ENCODE measurements around the gene DHX38. TPM values are rescaled to one million over a fixed set of nuclear protein-coding genes. Genes with fewer than 3 reads are reported as not detected.

DHX38 gene
- total and polyA plus RNA-seq, 2 of the 13 experiments (the other 11 are each of a cell fraction or from before 2014, with no cell fraction given) = 54.4 to 85.9 TPM

DNA sequence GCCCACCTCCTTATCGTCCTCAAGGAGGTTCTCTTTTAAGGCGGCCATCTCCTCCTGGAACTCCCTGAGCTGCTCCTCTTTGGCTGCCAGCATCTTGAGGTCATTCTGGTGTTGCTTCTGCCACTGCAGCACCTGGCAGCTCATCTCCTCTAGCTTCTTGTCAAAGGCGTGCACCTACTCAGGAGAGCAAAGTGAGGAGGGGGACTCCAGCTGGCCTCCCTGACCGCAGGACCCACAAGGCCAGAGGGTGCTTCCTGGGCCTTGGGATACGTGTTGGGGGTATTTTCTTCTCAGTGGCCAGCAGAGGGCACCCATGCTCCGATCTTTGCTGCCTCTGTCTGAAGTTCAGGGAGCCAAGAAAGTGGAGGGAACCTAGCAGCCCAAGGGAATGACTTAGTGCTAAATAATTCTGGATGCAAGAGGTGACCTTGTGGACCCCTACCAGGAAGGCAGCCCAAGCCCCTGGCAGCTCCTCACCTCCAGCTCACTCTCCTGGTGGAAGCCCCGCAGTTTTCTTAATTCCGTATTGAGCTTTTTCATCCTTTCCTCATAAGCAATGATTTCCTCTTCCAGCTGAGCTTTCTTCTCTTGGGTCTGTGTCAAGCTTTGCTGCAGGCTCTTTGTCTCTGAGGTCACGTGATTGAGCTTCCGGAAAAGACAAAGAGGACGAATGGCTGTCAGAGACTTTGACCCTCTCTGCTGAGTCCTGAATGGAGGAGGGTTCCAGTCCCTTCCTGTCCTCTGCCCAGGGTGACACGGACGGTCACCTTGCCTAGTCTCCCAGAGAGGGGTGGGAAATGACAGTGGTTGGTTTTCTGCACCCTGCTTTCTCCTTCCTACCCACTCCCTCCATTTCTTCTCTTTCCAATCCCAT is 31.4 kb downstream of the DHX38 start (continued):
- TF ChIP-seq, protein P1, sequence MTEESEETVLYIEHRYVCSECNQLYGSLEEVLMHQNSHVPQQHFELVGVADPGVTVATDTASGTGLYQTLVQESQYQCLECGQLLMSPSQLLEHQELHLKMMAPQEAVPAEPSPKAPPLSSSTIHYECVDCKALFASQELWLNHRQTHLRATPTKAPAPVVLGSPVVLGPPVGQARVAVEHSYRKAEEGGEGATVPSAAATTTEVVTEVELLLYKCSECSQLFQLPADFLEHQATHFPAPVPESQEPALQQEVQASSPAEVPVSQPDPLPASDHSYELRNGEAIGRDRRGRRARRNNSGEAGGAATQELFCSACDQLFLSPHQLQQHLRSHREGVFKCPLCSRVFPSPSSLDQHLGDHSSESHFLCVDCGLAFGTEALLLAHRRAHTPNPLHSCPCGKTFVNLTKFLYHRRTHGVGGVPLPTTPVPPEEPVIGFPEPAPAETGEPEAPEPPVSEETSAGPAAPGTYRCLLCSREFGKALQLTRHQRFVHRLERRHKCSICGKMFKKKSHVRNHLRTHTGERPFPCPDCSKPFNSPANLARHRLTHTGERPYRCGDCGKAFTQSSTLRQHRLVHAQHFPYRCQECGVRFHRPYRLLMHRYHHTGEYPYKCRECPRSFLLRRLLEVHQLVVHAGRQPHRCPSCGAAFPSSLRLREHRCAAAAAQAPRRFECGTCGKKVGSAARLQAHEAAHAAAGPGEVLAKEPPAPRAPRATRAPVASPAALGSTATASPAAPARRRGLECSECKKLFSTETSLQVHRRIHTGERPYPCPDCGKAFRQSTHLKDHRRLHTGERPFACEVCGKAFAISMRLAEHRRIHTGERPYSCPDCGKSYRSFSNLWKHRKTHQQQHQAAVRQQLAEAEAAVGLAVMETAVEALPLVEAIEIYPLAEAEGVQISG (CRISPR knock-in tag; IDR thresholded peaks at IDR 0.05) = peak; percentile 57
- TF ChIP-seq, protein P2, sequence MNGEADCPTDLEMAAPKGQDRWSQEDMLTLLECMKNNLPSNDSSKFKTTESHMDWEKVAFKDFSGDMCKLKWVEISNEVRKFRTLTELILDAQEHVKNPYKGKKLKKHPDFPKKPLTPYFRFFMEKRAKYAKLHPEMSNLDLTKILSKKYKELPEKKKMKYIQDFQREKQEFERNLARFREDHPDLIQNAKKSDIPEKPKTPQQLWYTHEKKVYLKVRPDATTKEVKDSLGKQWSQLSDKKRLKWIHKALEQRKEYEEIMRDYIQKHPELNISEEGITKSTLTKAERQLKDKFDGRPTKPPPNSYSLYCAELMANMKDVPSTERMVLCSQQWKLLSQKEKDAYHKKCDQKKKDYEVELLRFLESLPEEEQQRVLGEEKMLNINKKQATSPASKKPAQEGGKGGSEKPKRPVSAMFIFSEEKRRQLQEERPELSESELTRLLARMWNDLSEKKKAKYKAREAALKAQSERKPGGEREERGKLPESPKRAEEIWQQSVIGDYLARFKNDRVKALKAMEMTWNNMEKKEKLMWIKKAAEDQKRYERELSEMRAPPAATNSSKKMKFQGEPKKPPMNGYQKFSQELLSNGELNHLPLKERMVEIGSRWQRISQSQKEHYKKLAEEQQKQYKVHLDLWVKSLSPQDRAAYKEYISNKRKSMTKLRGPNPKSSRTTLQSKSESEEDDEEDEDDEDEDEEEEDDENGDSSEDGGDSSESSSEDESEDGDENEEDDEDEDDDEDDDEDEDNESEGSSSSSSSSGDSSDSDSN (CRISPR knock-in tag; IDR thresholded peaks at IDR 0.05) = peak; percentile 13; the same call in 1 of the 2 replicates
- TF ChIP-seq GZF1 (CRISPR knock-in tag; IDR thresholded peaks at IDR 0.05) = no peak
- no peak for TF ChIP-seq ZNF724P (CRISPR knock-in tag; IDR thresholded peaks at IDR 0.05; ENCODE audit: borderline replicate concordance)
- TF ChIP-seq ZBTB21 (CRISPR knock-in tag; IDR thresholded peaks at IDR 0.05) = no peak
- TF ChIP-seq, protein P3, sequence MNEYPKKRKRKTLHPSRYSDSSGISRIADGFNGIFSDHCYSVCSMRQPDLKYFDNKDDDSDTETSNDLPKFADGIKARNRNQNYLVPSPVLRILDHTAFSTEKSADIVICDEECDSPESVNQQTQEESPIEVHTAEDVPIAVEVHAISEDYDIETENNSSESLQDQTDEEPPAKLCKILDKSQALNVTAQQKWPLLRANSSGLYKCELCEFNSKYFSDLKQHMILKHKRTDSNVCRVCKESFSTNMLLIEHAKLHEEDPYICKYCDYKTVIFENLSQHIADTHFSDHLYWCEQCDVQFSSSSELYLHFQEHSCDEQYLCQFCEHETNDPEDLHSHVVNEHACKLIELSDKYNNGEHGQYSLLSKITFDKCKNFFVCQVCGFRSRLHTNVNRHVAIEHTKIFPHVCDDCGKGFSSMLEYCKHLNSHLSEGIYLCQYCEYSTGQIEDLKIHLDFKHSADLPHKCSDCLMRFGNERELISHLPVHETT (CRISPR knock-in tag; conservative IDR thresholded peaks at IDR 0.05) = no peak
- TF ChIP-seq, protein P4, sequence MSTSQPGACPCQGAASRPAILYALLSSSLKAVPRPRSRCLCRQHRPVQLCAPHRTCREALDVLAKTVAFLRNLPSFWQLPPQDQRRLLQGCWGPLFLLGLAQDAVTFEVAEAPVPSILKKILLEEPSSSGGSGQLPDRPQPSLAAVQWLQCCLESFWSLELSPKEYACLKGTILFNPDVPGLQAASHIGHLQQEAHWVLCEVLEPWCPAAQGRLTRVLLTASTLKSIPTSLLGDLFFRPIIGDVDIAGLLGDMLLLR (CRISPR knock-in tag; IDR thresholded peaks at IDR 0.05) = peak; percentile 46; the same call in 1 of the 2 replicates
- TF ChIP-seq, protein P5, sequence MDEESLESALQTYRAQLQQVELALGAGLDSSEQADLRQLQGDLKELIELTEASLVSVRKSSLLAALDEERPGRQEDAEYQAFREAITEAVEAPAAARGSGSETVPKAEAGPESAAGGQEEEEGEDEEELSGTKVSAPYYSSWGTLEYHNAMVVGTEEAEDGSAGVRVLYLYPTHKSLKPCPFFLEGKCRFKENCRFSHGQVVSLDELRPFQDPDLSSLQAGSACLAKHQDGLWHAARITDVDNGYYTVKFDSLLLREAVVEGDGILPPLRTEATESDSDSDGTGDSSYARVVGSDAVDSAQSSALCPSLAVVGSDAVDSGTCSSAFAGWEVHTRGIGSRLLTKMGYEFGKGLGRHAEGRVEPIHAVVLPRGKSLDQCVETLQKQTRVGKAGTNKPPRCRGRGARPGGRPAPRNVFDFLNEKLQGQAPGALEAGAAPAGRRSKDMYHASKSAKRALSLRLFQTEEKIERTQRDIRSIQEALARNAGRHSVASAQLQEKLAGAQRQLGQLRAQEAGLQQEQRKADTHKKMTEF (CRISPR knock-in tag; IDR thresholded peaks at IDR 0.05) = 0 out of 2 replicates have a peak, but pooled peaks have one; percentile 51
- peak; percentile 28 for TF ChIP-seq TEAD3 (CRISPR knock-in tag; optimal IDR thresholded peaks at IDR 0.05; ENCODE audit: borderline replicate concordance)
- 0 out of 2 replicates have a peak, but pooled peaks have one; percentile 20 for TF ChIP-seq KAT7 (CRISPR knock-in tag; IDR thresholded peaks at IDR 0.05; ENCODE audit: borderline replicate concordance)
- TF ChIP-seq, protein P6, sequence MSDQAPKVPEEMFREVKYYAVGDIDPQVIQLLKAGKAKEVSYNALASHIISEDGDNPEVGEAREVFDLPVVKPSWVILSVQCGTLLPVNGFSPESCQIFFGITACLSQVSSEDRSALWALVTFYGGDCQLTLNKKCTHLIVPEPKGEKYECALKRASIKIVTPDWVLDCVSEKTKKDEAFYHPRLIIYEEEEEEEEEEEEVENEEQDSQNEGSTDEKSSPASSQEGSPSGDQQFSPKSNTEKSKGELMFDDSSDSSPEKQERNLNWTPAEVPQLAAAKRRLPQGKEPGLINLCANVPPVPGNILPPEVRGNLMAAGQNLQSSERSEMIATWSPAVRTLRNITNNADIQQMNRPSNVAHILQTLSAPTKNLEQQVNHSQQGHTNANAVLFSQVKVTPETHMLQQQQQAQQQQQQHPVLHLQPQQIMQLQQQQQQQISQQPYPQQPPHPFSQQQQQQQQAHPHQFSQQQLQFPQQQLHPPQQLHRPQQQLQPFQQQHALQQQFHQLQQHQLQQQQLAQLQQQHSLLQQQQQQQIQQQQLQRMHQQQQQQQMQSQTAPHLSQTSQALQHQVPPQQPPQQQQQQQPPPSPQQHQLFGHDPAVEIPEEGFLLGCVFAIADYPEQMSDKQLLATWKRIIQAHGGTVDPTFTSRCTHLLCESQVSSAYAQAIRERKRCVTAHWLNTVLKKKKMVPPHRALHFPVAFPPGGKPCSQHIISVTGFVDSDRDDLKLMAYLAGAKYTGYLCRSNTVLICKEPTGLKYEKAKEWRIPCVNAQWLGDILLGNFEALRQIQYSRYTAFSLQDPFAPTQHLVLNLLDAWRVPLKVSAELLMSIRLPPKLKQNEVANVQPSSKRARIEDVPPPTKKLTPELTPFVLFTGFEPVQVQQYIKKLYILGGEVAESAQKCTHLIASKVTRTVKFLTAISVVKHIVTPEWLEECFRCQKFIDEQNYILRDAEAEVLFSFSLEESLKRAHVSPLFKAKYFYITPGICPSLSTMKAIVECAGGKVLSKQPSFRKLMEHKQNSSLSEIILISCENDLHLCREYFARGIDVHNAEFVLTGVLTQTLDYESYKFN (CRISPR knock-in tag; conservative IDR thresholded peaks at IDR 0.05) = peak; percentile 69
- TF ChIP-seq ELF4 (CRISPR knock-in tag; IDR thresholded peaks at IDR 0.05; ENCODE audit: borderline replicate concordance) = no peak
- TF ChIP-seq ZNF557 (CRISPR knock-in tag; IDR thresholded peaks at IDR 0.05) = no peak
- TF ChIP-seq ATF7-NPFF (CRISPR knock-in tag; IDR thresholded peaks at IDR 0.05; ENCODE audit: low read depth) = no peak
- TF ChIP-seq PHF8 (CRISPR knock-in tag; IDR thresholded peaks at IDR 0.05) = 0 out of 2 replicates have a peak, but pooled peaks have one; percentile 16
